Stimulated activated CD8-positive, alpha-beta memory T cell treated with anti-CD3 and anti-CD28 coated beads, Interleukin-2, amount 100 ng/mL, for 1 hour (primary cell): ENCODE results near the gene TMUB1.
A peak's percentile ranks its signal among the peaks of the same experiment; 100 is the strongest.
"Not testable (repeated sequence)": the region's sequence is repeated elsewhere in the genome, so short reads cannot be mapped to it uniquely, and the experiment has no call there.

Experiments
- DNase-seq, 2 donors: peaks; one replicate each; pipeline ENCODE4 v3.0.0-alpha.2; 2020; ENCODE audit warnings: low read depth in 2 of 2

TMUB1 gene

DNA sequence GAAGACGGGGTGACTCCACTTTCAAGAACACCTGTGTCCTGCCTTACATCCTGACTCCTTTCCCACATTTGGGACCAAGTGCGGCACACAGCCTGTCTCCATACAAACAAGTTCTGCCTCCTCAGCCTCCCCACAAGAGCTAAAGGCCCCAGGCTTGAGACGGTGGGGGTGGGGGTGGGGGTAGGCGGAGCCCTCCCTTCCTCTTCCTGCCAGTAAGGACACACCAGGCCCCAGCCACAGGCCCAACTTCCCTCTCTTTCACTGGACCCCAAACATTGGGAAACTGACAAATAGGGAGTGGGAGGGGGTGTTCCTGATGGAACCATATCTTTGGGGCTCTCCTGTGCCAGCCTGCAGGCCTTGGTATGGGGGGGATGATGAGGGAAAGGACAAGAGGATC lies 30.2 kb downstream of the TMUB1 start:
- no peak for DNase-seq

DNA sequence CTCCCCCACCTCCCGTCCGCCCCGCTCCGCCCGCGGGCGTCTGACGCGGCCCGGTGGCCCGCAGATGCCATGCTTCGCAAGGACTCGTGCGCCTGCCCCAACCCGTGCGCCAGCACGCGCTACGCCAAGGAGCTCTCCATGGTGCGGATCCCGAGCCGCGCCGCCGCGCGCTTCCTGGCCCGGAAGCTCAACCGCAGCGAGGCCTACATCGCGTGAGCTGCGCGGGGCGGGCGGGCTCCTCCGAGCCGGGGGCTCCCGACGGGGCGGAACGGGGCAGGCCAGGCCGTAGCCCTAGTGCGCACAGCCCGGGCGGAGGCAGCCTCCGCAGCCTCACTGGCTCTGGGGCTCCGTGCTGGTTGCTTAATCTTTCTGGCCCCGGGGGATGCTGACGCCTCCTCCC lies 32.2 kb downstream of the TMUB1 start:
- DNase-seq: no peak

DNA sequence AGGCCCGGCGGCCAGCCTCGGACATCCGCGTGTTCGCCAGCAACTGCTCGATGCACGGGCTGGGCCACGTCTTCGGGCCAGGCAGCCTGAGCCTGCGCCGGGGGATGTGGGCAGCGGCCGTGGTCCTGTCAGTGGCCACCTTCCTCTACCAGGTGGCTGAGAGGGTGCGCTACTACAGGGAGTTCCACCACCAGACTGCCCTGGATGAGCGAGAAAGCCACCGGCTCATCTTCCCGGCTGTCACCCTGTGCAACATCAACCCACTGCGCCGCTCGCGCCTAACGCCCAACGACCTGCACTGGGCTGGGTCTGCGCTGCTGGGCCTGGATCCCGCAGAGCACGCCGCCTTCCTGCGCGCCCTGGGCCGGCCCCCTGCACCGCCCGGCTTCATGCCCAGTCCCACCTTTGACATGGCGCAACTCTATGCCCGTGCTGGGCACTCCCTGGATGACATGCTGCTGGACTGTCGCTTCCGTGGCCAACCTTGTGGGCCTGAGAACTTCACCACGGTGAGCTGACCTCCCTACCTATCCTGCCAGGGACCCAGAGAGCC lies 34.3 kb downstream of the TMUB1 start:
- DNase-seq: no peak

DNA sequence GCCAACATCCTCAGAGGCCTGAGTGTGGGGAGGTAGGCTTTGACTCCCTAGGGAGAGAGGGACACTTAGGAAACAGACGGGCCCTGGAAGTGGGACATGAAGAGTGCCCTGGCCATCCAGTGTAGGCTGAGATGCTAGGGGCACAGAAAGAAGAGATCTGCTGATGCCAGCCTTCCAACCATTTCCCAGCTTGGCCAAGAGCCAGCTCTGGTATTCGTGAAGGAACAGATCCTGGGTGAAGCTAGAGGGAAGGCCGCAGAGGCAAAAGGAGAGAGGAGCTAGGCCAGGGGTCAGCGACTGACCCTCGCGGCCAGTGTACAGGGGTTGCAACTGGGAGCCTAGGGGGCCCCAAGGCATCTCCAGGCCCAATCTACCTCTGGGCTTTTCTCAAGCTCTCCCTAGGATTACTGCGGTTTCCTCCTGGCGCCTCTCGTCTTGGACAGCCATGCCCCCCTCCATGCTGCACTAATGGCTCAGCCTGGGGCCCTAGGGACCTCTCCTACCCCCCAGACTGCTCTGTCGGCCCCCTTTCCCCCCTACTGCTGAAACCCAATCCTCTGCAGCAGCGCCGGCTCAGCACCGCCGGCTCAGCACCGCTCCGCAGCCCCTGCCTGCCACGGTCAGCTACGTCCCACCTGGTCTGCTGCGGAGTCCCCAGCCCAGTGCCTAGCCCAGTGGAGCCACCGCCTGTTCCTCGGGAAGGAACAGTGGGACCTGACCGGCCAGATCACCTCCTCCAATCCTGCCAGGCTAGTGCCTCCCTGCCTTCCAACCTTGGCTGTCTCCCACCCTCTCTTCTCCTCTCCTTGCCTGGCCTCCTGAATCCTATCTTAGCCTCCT lies 35.1 kb downstream of the TMUB1 start, which contains the start of gene ASIC3:
ASIC3 (plus strand) TSS at position 556 of the 840 bp plus-strand sequence. CDS start 355 bp downstream, outside the sequence.
- DNase-seq: no peak

DNA sequence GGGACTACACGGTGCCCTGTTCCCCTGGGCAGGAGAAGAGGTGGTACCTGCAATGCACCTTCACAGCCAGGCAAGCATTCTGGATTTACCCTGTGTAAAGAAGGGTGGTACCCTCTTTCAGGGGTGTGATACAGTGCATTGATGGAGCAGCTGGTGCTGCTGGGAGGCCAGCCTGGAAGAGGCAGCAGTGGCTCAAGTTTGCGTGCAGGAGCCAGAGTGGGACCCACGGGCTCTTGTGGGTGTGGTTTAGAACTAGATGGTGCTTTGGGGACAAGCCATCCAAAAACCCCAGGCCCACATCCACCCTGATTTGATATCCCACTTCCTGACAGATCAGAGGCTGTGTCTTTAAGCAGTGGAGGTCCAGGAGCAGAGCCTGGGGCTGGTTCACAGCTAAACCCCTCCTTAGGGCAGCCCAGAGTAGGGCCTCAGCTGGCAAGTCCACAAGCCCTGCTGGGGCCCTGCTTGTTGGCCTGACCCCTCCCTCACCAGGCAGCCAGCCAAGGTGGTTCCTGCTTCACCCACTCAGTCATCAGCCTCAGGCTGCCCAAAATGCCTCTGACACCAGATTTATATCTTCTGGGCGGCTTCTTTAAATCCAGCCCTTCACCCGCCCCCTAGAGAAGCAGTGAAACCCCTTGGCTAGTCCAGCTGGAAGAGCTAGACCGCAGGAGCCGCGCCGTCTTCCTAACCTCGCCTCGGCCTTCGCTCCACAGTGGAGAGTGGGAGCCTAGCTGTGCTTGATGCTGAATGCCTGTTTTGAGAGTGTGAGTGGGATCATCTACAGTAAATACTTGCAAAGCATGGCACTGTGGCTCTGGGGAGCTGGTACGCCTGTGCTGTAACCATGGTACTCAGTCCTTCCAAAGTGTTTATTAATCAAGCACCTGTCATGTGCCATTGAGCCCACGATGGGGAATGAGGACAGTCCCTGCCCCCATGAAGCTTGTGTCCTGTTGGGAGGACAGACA lies 36.4 kb downstream of the TMUB1 start:
- DNase-seq: no peak

DNA sequence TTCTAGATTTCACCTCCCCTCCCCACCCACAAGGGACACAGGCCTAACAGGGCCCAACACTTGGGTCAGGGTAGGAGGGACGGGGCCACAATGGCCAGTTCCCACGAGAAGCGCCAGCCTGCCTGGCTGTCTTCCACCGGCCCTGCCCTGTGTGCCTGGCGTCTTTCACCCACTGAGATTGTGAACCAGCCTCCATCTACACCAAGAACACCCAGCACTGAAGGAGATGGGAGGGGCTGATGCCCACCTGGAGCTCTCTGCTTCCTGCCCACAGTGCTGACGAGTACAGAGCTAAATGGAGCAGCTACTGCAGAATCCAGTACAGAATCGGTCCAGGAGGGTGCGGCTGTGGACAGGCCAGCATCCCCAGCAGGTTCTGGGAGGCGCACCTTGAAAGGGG lies 37.3 kb downstream of the TMUB1 start:
- DNase-seq: no peak

DNA sequence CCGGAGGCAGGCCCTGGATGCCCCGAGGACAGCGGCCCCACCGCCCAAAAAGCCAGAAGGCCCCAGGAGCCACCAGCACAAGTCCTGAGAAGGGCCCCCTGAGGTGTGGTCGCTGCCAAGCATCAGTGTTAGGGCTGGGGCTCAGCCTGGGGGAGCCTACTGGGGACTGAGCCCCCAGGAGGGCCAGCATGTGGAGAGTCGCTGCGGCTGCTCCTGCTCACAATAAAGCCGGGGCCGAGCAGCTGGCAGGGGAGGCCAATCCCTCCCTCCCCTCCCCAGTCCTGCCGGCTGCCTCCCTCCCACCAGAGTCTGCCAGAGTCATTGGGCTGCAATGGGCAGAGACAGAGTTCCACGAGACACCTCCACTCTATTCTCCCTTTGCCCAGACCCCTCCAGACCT lies 38.0 kb downstream of the TMUB1 start:
- no peak for DNase-seq

DNA sequence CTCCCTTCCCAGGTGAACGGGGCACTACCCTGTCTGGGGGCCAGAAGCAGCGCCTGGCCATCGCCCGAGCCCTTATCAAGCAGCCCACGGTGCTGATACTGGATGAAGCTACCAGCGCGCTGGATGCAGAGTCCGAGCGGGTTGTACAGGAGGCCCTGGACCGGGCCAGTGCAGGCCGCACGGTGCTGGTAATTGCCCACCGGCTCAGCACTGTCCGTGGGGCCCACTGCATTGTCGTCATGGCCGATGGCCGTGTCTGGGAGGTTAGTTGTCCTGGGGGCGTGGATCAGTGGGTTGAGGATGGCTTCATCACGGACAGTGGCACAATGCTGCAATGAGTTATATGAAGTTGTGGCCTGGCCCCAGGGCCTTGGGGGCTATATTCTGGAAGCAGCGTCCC lies 39.3 kb downstream of the TMUB1 start:
- no peak for DNase-seq

DNA sequence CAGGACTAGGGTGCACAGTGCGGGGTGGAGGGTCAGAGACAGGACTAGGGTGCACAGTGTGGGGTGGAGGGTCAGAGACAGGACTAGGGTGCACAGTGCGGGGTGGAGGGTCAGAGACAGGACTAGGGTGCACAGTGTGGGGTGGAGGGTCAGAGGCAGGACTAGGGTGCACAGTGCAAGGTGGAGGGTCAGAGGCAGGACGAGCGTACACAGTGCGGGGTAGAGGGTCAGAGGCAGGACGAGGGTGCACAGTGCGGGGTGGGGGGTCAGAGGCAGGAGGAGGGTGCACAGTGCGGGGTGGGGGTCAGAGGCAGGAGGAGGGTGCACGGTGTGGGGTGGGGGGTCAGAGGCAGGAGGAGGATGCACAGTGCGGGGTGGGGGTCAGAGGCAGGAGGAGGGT lies 39.8 kb downstream of the TMUB1 start:
- not testable (repeated sequence) for DNase-seq

DNA sequence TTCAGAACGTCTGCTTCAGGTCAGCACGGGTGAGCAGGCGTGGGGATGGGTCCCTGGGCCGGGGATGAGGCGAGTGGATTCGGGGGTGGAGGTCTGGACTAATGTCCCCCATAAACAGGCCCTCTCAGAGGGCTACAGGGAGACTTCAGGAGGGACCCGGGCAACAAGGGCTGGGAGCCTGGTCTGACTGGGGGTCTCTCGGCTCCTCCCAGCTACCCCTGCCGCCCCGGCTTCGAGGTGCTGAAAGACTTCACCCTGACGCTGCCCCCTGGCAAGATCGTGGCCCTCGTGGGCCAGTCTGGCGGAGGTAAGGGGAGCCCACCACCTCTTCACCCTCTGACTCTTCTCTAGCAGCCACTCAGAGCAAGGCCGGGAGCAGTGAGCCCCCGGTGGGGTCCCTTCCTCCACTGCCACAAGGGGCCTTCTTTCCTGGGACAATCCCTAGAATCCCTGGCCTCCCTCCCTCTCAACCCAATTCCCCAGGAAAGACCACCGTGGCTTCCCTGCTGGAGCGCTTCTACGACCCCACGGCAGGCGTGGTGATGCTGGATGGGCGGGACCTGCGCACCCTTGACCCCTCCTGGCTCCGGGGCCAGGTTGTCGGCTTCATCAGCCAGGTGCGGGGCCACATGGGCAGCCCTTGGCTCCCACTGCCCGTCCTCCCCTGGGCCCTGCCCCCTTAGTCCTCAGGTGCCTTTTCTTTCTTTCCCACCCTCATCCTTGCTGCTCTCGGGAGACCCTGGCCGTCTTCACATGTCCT lies 42.5 kb downstream of the TMUB1 start:
- DNase-seq: no peak

DNA sequence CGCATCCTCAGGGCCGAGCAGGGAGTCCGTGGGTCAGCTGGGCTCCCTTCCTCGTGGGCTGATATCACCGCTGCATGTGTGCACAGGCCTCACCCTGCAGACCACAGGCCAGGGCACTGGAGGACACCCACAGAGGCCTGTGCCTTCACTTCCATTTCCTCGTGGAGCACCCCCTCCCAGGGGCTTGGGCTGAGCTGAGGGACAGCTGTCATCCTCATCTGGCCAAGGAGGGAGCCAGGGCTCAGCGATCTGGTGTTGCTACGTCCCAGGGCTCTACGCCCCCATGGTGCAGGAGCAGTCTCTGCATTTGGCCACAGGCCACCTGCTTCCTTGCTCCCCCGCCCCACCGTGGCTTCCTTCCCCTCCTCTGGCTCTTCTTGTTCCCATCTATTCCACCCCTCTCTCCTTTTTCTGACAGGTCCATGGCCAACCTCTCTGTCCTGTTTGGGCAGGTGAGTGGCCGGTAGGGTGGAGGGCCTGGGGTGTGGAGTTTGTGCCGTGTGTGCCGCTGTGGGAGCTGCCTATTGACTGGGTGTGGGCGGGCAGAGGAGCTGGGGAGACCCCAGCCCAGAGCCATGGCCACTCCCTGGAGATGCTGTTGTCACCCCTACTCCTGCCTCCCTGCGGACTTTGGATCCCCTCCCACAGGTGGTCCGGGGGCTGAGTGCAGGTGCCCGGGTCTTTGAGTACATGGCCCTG lies 43.3 kb downstream of the TMUB1 start:
- DNase-seq: no peak

DNA sequence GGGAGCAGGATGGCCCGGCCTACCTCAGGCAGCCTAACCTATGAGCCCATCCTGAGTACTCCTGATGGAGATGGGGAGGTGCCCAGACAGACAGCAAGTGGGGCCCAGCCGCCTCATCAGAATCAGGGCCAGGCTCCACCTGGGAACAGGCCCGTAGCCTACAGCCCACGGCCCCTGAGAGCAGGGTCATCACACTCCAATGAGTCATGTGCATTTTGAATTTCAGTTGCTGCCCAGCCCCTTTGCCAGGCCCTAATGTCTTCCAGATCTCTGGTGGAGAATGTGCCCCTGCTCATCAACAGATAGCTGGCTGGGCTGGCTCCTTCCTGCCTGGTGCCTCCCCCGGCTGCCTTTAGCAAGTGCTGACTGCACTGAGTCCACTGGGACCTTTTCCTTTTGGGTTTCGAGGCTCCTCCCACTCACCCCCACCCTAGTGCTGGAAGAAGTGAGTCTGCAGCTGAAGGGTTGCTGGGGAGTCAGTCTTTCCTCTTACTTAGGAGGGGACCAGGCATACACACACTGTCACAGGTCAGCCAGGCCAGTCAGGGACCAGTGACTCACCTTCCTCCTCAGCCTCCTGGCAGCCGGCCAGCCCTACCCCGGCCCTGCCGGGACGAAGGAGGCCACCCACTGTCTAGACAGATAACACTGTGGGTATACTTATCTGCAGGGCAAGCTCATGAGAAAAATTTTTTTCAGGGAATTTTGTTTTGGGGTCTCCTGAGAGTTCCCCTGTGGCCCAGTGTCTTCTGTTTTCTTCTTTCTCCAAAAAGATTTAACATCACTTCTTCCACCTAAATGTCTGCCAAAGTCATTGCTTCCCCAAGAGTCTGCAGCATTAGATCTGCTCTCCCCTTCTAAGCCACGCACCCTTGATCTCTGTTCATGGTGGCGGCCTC lies 44.1 kb downstream of the TMUB1 start:
- DNase-seq: peak in 1 of 2 donors; percentile 25

DNA sequence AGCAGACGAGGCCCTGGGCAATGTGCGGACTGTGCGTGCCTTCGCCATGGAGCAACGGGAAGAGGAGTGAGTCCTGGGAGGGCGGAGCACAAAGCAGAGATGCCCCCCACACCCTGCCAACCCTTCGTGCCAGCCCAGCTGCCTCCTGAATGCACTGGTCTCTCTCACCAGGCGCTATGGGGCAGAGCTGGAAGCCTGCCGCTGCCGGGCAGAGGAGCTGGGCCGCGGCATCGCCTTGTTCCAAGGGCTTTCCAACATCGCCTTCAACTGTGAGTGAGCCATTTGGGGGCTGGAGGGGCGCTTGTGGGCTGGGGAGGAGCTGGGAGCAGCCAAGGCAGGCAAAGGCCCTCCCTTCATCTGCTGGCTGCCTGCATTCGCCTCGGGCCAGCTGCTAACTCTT lies 47.4 kb downstream of the TMUB1 start:
- DNase-seq: no peak

DNA sequence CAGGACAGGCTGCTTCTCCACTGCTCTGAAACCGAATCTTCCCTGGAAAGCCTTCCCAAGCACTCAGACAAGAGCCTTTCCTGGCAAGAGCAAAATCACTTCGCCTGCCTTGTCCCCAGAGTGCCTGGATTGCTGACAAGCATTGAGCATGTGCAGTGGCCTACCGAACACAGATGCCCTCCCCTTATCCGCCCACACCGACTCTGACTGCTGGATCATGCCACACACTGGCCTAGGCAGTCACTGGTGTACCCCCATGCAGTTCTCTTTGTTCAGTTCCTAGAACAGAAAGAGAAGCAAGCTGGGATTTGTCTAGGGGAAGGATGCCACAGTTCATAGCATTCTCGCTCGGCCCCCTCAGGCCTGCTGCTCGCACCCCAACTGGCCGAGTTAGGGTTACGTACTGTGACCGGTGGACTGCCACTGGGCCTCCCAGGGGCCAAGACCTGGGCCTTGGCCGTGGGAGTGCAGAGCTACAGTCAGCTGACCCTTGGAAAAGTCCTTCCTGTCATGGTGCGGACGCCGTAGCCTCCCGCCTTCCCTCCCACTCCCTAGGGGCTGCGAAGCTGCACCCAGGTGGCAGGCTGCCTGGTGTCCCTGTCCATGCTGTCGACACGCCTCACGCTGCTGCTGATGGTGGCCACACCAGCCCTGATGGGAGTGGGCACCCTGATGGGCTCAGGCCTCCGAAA lies 48.1 kb downstream of the TMUB1 start:
- DNase-seq: no peak

DNA sequence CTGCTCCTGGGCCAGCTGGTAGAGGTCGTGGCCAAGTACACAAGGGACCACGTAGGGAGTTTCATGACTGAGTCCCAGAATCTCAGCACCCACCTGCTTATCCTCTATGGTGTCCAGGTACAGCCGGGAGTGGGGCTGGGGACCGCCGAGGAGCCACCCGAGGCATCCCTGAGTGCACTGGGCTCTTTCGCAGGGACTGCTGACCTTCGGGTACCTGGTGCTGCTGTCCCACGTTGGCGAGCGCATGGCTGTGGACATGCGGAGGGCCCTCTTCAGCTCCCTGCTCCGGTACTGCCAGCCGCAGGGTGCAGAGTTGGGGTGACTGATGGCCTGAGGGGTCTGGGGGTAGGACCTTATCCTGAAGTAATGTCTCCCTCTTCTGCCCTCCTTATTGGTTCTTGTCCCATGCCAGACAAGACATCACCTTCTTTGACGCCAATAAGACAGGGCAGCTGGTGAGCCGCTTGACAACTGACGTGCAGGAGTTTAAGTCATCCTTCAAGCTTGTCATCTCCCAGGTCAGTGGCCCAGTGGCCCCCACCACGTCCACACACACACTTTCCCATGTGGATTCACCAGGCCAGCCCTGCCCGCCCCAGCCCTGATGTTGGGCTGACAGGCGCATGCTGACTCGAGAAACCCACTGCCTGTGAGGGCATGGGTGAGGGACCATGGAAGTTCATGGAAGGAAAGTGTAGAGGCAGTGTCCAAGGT lies 48.8 kb downstream of the TMUB1 start:
- no peak for DNase-seq

DNA sequence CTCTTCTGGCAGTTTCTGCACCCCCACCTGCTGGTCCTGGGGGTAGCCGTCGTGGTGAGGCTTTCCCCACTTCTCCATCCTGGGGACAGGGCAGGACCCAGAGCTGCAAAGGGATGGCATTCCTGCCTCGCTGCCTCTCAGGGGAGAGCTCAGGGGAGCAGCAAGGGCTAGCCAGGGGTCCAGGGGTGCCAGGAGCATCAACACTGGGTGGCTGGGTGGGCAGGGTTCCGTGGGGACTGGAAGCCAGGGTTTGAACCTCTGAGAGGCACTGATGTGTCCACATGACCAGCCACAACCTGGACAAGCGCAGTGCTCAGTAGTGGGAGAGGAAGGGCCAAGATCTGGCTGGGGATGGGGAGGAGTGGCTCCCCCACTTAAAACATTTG lies 49.4 kb downstream of the TMUB1 start:
- DNase-seq: no peak

DNA sequence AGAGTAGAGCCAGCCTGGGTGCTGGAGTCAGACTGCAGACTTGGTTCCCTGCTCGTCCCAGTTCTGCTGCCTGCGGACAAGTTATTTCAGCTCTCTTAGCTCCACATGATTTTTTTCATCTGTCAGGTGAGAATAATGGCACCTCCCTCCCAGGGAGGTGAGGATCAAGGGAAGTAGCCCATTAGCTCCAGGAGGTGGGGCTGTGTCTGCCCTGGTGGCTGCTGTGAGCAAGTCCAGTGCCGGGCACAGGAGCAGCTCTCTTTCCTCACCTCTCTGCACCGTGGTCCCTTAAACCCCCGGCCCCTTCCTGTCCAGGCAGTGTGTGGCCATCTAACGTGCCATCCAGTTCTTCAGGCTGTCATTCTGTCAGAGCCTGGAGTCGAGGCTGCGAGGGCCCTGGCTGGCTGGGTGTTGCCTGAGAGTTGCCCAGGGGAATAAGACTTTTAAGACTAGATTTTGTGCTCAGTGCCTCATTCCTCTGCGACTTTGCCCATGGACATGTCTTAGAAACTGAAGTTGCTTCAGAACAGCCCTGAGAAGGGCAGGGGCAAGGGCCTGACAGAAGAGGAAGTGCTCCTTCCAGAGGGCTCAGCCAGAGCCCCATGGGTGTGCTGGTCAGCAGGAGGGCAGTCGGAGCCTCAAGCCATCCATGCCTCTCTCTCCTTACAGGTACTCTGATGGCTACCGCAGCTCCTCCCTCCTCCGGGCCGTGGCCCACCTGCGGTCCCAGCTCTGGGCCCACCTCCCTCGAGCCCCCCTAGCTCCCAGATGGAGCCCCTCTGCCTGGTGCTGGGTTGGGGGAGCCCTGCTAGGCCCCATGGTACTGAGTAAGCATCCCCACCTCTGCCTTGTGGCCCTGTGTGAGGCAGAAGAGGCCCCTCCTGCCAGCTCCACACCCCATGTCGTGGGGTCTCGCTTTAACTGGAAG lies 50.1 kb downstream of the TMUB1 start:
- no peak for DNase-seq
